ENCODE data around the gene PLCH2. TPM values are rescaled to one million over a fixed set of nuclear protein-coding genes. Genes with fewer than 3 reads are reported as not detected.
"Not testable (repeated sequence)": the region's sequence is repeated elsewhere in the genome, so short reads cannot be mapped to it uniquely, and the experiment has no call there.

Gene PLCH2
- total RNA-seq, 6 experiments from 2014 or later: 0.37 to 4.6 (median 2.3) TPM

DNA sequence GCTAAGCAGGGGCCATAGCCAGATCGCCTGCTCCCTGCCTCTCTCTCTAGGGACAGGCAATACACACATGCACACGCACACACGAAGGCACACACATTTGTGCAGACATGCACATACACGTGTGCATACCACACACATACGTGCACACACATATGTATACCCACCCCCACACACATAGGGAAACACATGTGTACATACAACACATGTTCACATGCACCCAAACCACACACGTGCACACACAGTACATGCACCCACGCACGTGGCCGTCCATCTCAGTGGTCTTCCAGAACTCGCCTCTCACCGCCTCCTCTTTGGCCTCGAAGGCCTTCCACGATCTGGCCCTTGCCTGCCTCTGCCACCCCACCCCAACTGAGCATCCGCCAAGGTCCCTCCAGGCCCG, 38.5 kb upstream of the PLCH2 start:
- DNase-seq: no peak
- no peak for ATAC-seq
- TF ChIP-seq, protein P1, sequence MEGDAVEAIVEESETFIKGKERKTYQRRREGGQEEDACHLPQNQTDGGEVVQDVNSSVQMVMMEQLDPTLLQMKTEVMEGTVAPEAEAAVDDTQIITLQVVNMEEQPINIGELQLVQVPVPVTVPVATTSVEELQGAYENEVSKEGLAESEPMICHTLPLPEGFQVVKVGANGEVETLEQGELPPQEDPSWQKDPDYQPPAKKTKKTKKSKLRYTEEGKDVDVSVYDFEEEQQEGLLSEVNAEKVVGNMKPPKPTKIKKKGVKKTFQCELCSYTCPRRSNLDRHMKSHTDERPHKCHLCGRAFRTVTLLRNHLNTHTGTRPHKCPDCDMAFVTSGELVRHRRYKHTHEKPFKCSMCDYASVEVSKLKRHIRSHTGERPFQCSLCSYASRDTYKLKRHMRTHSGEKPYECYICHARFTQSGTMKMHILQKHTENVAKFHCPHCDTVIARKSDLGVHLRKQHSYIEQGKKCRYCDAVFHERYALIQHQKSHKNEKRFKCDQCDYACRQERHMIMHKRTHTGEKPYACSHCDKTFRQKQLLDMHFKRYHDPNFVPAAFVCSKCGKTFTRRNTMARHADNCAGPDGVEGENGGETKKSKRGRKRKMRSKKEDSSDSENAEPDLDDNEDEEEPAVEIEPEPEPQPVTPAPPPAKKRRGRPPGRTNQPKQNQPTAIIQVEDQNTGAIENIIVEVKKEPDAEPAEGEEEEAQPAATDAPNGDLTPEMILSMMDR (IDR thresholded peaks at IDR 0.05): no peak
- TF ChIP-seq POLR2A (IDR thresholded peaks at IDR 0.05): no peak
- H3K27ac ChIP-seq: no peak overlapping the region
- no peak overlapping the region for H3K4me3 ChIP-seq
- no peaks in the 10 kb centered on the region for H3K36me3 ChIP-seq
- intact Hi-C loops (cut with DNase I): loop anchor here in 1 of 2 donors (10.0 kb wide), 1 partner anchor 167 kb away; no protein-coding TSS in a partner anchor
- 66% methylated on average over 13 of the region's 15 CpGs for WGBS (ENCODE audit: insufficient coverage, low coverage, low lambda C conversion rate, missing lambda C conversion rate)
- peaks cover 0 to 2% of the 10 kb centered on the region in 2 donors for H3K27me3 ChIP-seq
- H3K4me1 ChIP-seq: no peaks in the 10 kb centered on the region
- H3K9me3 ChIP-seq: no peaks in the 10 kb centered on the region

DNA sequence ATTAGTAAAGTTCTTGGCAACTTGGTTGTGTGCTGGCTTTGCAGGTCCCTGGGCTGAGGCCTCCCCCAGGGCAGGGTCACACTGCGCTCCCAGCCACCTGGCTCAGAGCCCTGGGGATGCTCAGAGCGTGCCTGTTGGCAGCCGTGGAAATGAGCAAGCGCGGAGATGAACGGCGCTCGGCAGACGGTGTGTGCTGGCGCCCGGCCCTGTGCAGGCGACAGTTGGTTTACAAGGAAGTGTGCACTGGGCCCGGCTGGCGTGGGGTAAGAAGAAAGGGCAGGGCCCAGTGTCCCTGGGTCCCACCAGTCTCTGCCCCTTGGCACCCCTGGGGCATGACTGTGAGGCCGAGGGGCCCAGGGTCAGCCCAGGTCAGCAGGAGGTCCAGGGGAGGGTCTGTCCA, 38.1 kb upstream of the PLCH2 start:
- H3K27ac ChIP-seq: no peak overlapping the region
- no peak overlapping the region for H3K4me3 ChIP-seq
- no peaks in the 10 kb centered on the region for H3K36me3 ChIP-seq
- intact Hi-C loops (cut with DNase I): loop anchor here in 1 of 2 donors (10.0 kb wide), 1 partner anchor 167 kb away; no protein-coding TSS in a partner anchor
- H3K9me3 ChIP-seq: no peaks in the 10 kb centered on the region
- H3K4me1 ChIP-seq: no peaks in the 10 kb centered on the region
- DNase-seq (no peak), ATAC-seq (no peak)
- TF ChIP-seq POLR2A (IDR thresholded peaks at IDR 0.05): no peak
- TF ChIP-seq, protein P1 (IDR thresholded peaks at IDR 0.05): no peak
- 38% methylated on average over 3 of the region's 15 CpGs for WGBS (ENCODE audit: insufficient coverage, low coverage, low lambda C conversion rate, missing lambda C conversion rate)
- peaks cover 0 to 6% of the 10 kb centered on the region in 2 donors for H3K27me3 ChIP-seq

DNA sequence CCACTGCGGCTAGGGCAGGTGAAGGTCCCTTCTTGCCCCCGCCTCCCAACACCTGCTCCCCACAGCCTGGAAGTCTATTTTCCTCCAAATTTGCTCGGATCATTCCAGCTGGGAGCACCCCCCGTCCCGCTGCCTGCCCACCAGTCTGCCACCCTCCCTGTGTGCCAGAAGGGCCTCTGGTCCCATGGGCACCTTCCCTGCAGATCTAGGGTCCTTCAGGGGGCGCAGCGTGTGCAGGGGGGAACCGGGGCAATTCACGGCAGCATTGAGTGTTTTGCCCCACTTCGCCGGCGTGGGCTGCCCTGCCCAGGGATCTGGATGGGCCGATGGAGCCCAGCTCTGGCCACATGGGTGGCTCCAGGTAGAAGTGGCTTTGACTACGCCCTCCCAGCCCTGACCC, 37.4 kb upstream of the PLCH2 start:
- DNase-seq (no peak), ATAC-seq (no peak)
- intact Hi-C loops (cut with DNase I): loop anchor here in 1 of 2 donors (10.0 kb wide), 1 partner anchor 166 kb away; no protein-coding TSS in a partner anchor
- Histone ChIP-seq H3K27ac (no peak overlapping the region), H3K4me3 (no peak overlapping the region), H3K36me3 (no peaks in the 10 kb centered on the region), H3K4me1 (no peaks in the 10 kb centered on the region), H3K9me3 (no peaks in the 10 kb centered on the region), H3K27me3 (peaks cover 0 to 9% of the 10 kb centered on the region in 2 donors)
- no peak for TF ChIP-seq POLR2A (IDR thresholded peaks at IDR 0.05)
- TF ChIP-seq, protein P1 (IDR thresholded peaks at IDR 0.05): no peak
- WGBS (ENCODE audit: insufficient coverage, low coverage, low lambda C conversion rate, missing lambda C conversion rate): 80% methylated on average over 2 of the region's 14 CpGs

DNA sequence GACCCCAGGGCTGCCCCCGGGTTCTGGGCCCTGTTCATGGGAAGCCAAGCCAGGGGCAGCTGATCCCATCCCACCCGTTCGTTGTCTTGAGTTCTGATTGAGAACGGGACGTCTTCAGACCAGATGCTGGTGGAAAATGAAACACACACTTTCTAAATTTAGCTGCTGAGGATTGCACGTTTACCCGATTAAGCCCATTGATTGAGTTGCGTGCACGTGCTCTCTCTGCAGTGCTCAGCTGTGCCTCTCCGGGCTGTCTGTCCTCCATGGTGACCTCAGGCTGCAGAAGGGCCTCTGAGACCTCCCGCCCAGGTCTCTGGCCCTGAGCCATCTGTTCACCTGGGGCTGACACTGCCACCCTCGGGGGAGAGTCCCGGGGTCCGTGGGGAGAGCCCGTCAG, 36.7 kb upstream of the PLCH2 start:
- Histone ChIP-seq H3K9me3 (no peaks in the 10 kb centered on the region), H3K27ac (no peak overlapping the region), H3K36me3 (no peaks in the 10 kb centered on the region), H3K4me3 (no peak overlapping the region), H3K27me3 (peaks cover 0 to 9% of the 10 kb centered on the region in 2 donors), H3K4me1 (no peaks in the 10 kb centered on the region)
- WGBS (ENCODE audit: insufficient coverage, low coverage, low lambda C conversion rate, missing lambda C conversion rate): 70% methylated on average over 2 of the region's 15 CpGs
- DNase-seq: no peak
- no peak for ATAC-seq
- TF ChIP-seq, protein P1 (IDR thresholded peaks at IDR 0.05): no peak
- TF ChIP-seq POLR2A (IDR thresholded peaks at IDR 0.05): no peak
- intact Hi-C loops (cut with DNase I): loop anchor here in 1 of 2 donors (10.0 kb wide), 1 partner anchor 165 kb away; no protein-coding TSS in a partner anchor

DNA sequence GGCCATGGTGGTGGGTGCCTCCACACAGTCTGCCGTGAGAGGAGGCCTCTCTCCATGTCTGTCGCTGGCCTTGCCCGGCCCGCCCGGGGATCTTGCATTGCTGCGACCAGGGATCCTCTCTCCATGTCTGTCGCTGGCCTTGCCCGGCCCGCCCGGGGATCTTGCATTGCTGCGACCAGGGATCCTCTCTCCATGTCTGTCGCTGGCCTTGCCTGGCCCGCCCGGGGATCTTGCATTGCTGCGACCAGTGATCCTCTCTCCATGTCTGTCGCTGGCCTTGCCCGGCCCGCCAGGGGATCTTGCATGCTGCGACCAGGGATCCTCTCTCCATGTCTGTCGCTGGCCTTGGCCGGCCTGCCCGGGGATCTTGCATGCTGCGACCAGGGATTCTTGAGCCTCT, 35.7 kb upstream of the PLCH2 start:
- intact Hi-C loops (cut with DNase I); H3K9me3 ChIP-seq; ATAC-seq; H3K36me3 ChIP-seq; DNase-seq; H3K4me1 ChIP-seq; H3K4me3 ChIP-seq; H3K27me3 ChIP-seq; H3K27ac ChIP-seq: not testable (repeated sequence)
- 91% methylated on average over 14 of the region's 23 CpGs for WGBS (ENCODE audit: insufficient coverage, low coverage, low lambda C conversion rate, missing lambda C conversion rate)

Data from right lobe of liver (tissue), 6 donors.